RWPE1 (cell line): Measurements from ENCODE around the gene CEACAM1.

Experiments
- CTCF ChIA-PET: fragments of 350-600 bp; sonication (Branson Sonifier 250); formaldehyde crosslinking; extraction: SDS; loops from one replicate; lab custom pipeline; 2021; lab: Yijun Ruan, JAX
- POLR2A ChIA-PET: fragments of 400-600 bp; formaldehyde crosslinking; extraction: SDS; loops from one replicate; lab custom pipeline; 2020; ENCODE audit warnings: antibody characterized with exemption; ENCODE audit not compliant: low non-redundant PET; lab: Yijun Ruan, JAX
- DNase-seq: peaks from one replicate; pipeline ENCODE4 v3.0.0; 2012; ENCODE audit warnings: low spot score
- H3K27ac ChIP-seq: fragments of 450-650 bp; 2 replicates; pipeline ENCODE4 v1.5.1; 2017
- TF ChIP-seq, protein P1 (sequence below): fragments of 450-650 bp; conservative IDR thresholded peaks from 2 replicates; pipeline ENCODE4 v1.5.1; 2017; ENCODE audit warnings: low read depth, mild to moderate bottlenecking

The CEACAM1 gene

DNA sequence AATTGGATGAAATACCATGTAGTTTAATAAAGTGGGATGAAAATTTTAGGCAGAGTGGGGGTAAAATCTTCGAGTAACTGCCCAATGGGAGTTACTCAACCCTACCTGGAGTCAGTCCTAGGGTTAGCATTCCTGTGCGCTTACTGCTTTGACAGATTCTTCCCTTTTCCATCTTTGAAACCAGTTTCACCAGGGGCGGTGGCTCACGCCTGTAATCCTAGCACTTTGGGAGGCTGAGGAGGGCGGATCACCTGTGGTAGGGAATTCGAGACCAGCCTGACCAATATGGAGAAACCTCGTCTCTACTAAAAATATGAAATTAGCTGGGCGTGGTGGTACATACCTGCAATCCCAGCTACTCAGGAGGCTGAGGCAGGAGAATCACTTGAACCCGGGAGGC lies 48.5 kb downstream of the CEACAM1 start:
- DNase-seq: no peak
- POLR2A ChIA-PET: no interaction called here
- CTCF ChIA-PET: no interaction called here
- TF ChIP-seq, protein P1, sequence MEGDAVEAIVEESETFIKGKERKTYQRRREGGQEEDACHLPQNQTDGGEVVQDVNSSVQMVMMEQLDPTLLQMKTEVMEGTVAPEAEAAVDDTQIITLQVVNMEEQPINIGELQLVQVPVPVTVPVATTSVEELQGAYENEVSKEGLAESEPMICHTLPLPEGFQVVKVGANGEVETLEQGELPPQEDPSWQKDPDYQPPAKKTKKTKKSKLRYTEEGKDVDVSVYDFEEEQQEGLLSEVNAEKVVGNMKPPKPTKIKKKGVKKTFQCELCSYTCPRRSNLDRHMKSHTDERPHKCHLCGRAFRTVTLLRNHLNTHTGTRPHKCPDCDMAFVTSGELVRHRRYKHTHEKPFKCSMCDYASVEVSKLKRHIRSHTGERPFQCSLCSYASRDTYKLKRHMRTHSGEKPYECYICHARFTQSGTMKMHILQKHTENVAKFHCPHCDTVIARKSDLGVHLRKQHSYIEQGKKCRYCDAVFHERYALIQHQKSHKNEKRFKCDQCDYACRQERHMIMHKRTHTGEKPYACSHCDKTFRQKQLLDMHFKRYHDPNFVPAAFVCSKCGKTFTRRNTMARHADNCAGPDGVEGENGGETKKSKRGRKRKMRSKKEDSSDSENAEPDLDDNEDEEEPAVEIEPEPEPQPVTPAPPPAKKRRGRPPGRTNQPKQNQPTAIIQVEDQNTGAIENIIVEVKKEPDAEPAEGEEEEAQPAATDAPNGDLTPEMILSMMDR: no peak
- no peak overlapping the region for H3K27ac ChIP-seq

DNA sequence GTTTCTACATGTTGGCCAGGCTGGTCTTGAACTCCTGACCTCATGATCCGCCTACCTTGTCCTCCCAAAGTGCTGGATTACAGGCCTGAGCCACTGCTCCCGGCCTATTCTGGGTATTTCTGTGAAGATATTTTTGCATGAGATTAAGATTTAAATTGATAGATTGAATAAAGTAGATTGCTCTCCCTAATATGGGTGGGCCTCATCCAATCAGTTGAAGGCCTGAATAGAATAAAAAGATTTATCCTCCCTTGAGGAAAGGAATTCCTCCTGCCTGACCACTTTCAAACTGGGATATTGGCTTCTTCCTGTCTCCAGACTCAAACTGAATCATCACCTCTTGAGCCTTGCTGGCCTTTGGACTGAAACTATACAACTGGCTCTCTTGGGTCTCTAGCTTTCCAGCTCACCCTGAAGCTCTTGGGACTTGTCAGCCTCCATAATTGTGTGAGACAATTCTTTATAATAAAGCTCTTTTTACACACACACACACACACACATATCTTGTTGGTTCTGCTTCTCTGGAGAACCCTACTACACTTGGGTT lies 49.4 kb downstream of the CEACAM1 start:
- no peak overlapping the region for H3K27ac ChIP-seq
- ChIA-PET POLR2A (no interaction called here), CTCF (no interaction called here)
- TF ChIP-seq, protein P1: no peak
- no peak for DNase-seq

DNA sequence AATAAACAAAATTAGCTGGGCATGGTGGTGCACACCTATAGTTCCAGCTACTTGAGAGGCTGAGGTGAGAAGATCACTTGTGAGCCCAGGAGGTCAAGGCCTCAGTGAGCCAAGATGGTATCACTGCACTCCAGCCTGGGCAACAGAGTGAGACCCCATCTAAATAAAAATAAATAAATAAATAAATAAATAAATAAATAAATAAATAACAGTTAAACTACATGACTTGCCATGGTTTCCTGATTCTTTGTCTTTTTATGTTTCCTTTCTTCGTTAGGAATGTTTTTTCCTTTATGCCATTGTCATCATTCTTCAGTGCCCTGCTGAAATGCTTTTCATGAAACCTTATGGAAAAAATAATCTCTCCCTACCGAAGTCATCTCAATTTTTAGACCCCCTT lies 50.3 kb downstream of the CEACAM1 start:
- TF ChIP-seq, protein P1: no peak
- POLR2A ChIA-PET: no interaction called here
- no peak overlapping the region for H3K27ac ChIP-seq
- DNase-seq: no peak
- CTCF ChIA-PET: interaction anchor here (0.8 kb wide), 1 partner anchor 28 kb away, joined by 3 read pairs; no protein-coding TSS in a partner anchor

DNA sequence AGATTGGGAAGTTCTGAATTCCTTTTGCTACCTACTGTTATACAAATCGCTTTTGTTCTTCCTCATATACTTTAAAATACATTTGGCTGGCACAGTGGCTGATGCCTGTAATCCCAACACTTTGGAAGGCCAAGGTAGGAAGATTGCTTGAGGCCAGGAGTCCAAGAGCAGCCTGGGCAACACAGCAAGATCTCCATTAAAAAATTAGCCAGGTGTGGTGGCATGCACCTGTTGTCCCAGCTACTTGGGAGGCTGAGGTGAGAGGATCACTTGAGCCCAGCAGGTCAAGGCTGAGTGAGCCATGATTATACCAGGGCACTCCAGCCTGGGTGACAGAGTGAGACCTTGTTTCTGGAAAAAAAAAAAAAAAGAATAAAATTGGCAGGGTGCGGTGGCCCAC lies 51.2 kb downstream of the CEACAM1 start:
- TF ChIP-seq, protein P1: no peak
- no peak overlapping the region for H3K27ac ChIP-seq
- DNase-seq: no peak
- POLR2A ChIA-PET: no interaction called here
- CTCF ChIA-PET: interaction anchor here (0.8 kb wide), 1 partner anchor 27 kb away, joined by 3 read pairs; no protein-coding TSS in a partner anchor

DNA sequence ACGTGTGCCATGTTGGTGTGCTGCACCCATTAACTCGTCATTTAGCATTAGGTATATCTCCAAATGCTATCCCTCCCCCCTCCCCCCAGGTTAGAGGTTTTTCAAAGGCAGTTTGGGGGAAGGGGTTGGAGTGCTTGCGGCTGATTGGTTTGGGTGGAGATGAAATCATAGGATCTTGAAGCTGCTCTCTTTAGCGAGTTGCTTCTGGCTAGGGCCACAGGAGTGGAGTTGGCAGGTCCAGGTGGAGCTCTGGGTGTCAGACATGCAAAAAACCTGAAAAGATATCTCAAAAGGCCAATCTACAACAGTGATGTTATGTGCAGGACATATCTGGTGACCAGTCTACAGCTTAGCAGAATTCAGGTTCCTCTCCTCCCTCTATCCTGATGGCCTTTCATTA lies 52.9 kb downstream of the CEACAM1 start:
- CTCF ChIA-PET: no interaction called here
- H3K27ac ChIP-seq: no peak overlapping the region

DNA sequence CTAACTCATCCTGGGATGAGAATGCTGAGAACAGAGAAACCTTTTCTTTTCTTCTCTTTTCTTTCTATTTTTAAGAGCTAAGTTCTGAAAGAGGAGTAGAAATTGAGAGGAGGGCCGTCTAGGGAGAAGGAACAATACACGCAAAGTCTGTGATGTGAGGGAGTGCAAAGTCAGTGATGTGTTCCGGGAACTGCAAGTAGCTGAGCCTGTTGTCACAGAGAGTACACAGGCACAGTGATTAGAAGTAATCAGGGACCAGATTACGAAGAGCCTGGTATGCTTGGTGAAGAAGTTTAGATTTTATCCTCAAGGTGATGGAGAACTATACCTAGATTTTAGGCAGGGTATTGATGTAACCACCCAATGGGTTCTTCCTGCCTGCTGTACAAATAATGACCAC lies 53.5 kb downstream of the CEACAM1 start:
- ChIA-PET POLR2A (no interaction called here), CTCF (interaction anchor here (0.6 kb wide), 1 partner anchor 14 kb away, joined by 6 read pairs; no protein-coding TSS in a partner anchor)
- no peak for DNase-seq
- TF ChIP-seq, protein P1: no peak
- no peak overlapping the region for H3K27ac ChIP-seq

More for the DNA sequence above, 52.9 kb downstream of the CEACAM1 start:
- no peak for DNase-seq
- TF ChIP-seq, protein P1: no peak
- POLR2A ChIA-PET: no interaction called here
